Measurements from ENCODE around the gene STARD10.
"Not testable (repeated sequence)": the region's sequence is repeated elsewhere in the genome, so short reads cannot be mapped to it uniquely, and the experiment has no call there.

Gene STARD10

GRCh38 chr11:72812604-72812966, 18.7 kb upstream of the STARD10 start:
- TF ChIP-seq EZH2phosphoT487 (IDR thresholded peaks at IDR 0.05; ENCODE audit: low read depth) (no peak), CTCF (IDR thresholded peaks at IDR 0.05; ENCODE audit: low read depth, low read length) (no peak)
- Histone ChIP-seq H2AFZ (ENCODE audit: low read depth, low read length) (no peak overlapping the region), H3K27ac (ENCODE audit: low read length) (no peak overlapping the region), H3K9ac (ENCODE audit: low read length) (peak overlapping the region; percentile 94), H3K4me3 (ENCODE audit: low read length) (peak overlapping the region; percentile 85), H3K4me2 (ENCODE audit: low read length) (peak overlapping the region; percentile 93), H3K79me2 (ENCODE audit: low read length) (peaks cover 50% of the 10 kb centered on the region), H4K20me1 (ENCODE audit: insufficient read depth, low read length) (peaks cover 4% of the 10 kb centered on the region; the same call in 1 of the 2 replicates), H3K4me1 (ENCODE audit: low read length) (peaks cover 17% of the 10 kb centered on the region), H3K27me3 (ENCODE audit: low read depth, low read length) (no peaks in the 10 kb centered on the region), H3K9me3 (ENCODE audit: insufficient read depth, low read length) (no peaks in the 10 kb centered on the region), H3K36me3 (replicated peaks; ENCODE audit: low read depth, low read length) (peaks cover 26% of the 10 kb centered on the region)

GRCh38 chr11:72811686-72812085, 17.8 kb upstream of the STARD10 start:
- peak overlapping the region; percentile 93; the same call in 1 of the 2 replicates for H3K4me2 ChIP-seq (ENCODE audit: low read length)
- H3K36me3 ChIP-seq (replicated peaks; ENCODE audit: low read depth, low read length) = peaks cover 26% of the 10 kb centered on the region
- H3K27ac ChIP-seq (ENCODE audit: low read length); H3K27me3 ChIP-seq (ENCODE audit: low read depth, low read length); H4K20me1 ChIP-seq (ENCODE audit: insufficient read depth, low read length); H2AFZ ChIP-seq (ENCODE audit: low read depth, low read length); H3K9me3 ChIP-seq (ENCODE audit: insufficient read depth, low read length); H3K4me3 ChIP-seq (ENCODE audit: low read length); H3K9ac ChIP-seq (ENCODE audit: low read length): not testable (repeated sequence)
- peaks cover 50% of the 10 kb centered on the region for H3K79me2 ChIP-seq (ENCODE audit: low read length)
- H3K4me1 ChIP-seq (ENCODE audit: low read length) = peaks cover 17% of the 10 kb centered on the region

GRCh38 chr11:72808331-72808798, 14.5 kb upstream of the STARD10 start:
- peaks cover 11% of the 10 kb centered on the region for H3K4me1 ChIP-seq (ENCODE audit: low read length)
- no peak overlapping the region for H3K9ac ChIP-seq (ENCODE audit: low read length)
- H3K9me3 ChIP-seq (ENCODE audit: insufficient read depth, low read length) = no peaks in the 10 kb centered on the region
- no peak overlapping the region for H3K4me3 ChIP-seq (ENCODE audit: low read length)
- peaks cover 23% of the 10 kb centered on the region for H3K79me2 ChIP-seq (ENCODE audit: low read length)
- no peaks in the 10 kb centered on the region for H3K27me3 ChIP-seq (ENCODE audit: low read depth, low read length)
- no peak overlapping the region for H2AFZ ChIP-seq (ENCODE audit: low read depth, low read length)
- H4K20me1 ChIP-seq (ENCODE audit: insufficient read depth, low read length) = peaks cover 4% of the 10 kb centered on the region; the same call in 1 of the 2 replicates
- TF ChIP-seq CTCF (IDR thresholded peaks at IDR 0.05; ENCODE audit: low read depth, low read length) (no peak), EZH2phosphoT487 (IDR thresholded peaks at IDR 0.05; ENCODE audit: low read depth) (no peak)
- peaks cover 21% of the 10 kb centered on the region for H3K36me3 ChIP-seq (replicated peaks; ENCODE audit: low read depth, low read length)
- H3K4me2 ChIP-seq (ENCODE audit: low read length) = no peak overlapping the region
- H3K27ac ChIP-seq (ENCODE audit: low read length) = no peak overlapping the region

GRCh38 chr11:72807792-72808191, 13.9 kb upstream of the STARD10 start:
- peaks cover 11% of the 10 kb centered on the region for H3K4me1 ChIP-seq (ENCODE audit: low read length)
- H3K9me3 ChIP-seq (ENCODE audit: insufficient read depth, low read length) = no peaks in the 10 kb centered on the region
- H3K9ac ChIP-seq (ENCODE audit: low read length) = no peak overlapping the region
- H3K27me3 ChIP-seq (ENCODE audit: low read depth, low read length) = no peaks in the 10 kb centered on the region
- H4K20me1 ChIP-seq (ENCODE audit: insufficient read depth, low read length) = peaks cover 4% of the 10 kb centered on the region; the same call in 1 of the 2 replicates
- TF ChIP-seq EZH2phosphoT487 (IDR thresholded peaks at IDR 0.05; ENCODE audit: low read depth) (no peak), CTCF (IDR thresholded peaks at IDR 0.05; ENCODE audit: low read depth, low read length) (no peak)
- no peak overlapping the region for H3K27ac ChIP-seq (ENCODE audit: low read length)
- H2AFZ ChIP-seq (ENCODE audit: low read depth, low read length) = no peak overlapping the region
- no peak overlapping the region for H3K4me3 ChIP-seq (ENCODE audit: low read length)
- no peak overlapping the region for H3K4me2 ChIP-seq (ENCODE audit: low read length)
- peaks cover 21% of the 10 kb centered on the region for H3K36me3 ChIP-seq (replicated peaks; ENCODE audit: low read depth, low read length)
- peaks cover 18% of the 10 kb centered on the region for H3K79me2 ChIP-seq (ENCODE audit: low read length)
